ENCODE results near the gene SOS1.

GRCh38 chr2:38982498-38982897 lies 138.4 kb downstream of the SOS1 start:
- TF ChIP-seq SP1 (IDR thresholded peaks at IDR 0.05) (no peak), EGR1 (IDR thresholded peaks at IDR 0.05; ENCODE audit: low read depth in 2 of 2) (no peak), YY1 (IDR thresholded peaks at IDR 0.05) (no peak), RXRA (IDR thresholded peaks at IDR 0.05) (no peak), ZBTB33 (IDR thresholded peaks at IDR 0.05) (no peak), GABPA (IDR thresholded peaks at IDR 0.05 in 1 of 2, conservative IDR thresholded peaks at IDR 0.05 in 1 of 2) (no peak), RAD21 (IDR thresholded peaks at IDR 0.05) (no peak)
- TF ChIP-seq, protein P1, sequence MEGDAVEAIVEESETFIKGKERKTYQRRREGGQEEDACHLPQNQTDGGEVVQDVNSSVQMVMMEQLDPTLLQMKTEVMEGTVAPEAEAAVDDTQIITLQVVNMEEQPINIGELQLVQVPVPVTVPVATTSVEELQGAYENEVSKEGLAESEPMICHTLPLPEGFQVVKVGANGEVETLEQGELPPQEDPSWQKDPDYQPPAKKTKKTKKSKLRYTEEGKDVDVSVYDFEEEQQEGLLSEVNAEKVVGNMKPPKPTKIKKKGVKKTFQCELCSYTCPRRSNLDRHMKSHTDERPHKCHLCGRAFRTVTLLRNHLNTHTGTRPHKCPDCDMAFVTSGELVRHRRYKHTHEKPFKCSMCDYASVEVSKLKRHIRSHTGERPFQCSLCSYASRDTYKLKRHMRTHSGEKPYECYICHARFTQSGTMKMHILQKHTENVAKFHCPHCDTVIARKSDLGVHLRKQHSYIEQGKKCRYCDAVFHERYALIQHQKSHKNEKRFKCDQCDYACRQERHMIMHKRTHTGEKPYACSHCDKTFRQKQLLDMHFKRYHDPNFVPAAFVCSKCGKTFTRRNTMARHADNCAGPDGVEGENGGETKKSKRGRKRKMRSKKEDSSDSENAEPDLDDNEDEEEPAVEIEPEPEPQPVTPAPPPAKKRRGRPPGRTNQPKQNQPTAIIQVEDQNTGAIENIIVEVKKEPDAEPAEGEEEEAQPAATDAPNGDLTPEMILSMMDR (IDR thresholded peaks at IDR 0.05; ENCODE audit: low read depth, low read length, missing input control) = no peak
- TF ChIP-seq, protein P2, sequence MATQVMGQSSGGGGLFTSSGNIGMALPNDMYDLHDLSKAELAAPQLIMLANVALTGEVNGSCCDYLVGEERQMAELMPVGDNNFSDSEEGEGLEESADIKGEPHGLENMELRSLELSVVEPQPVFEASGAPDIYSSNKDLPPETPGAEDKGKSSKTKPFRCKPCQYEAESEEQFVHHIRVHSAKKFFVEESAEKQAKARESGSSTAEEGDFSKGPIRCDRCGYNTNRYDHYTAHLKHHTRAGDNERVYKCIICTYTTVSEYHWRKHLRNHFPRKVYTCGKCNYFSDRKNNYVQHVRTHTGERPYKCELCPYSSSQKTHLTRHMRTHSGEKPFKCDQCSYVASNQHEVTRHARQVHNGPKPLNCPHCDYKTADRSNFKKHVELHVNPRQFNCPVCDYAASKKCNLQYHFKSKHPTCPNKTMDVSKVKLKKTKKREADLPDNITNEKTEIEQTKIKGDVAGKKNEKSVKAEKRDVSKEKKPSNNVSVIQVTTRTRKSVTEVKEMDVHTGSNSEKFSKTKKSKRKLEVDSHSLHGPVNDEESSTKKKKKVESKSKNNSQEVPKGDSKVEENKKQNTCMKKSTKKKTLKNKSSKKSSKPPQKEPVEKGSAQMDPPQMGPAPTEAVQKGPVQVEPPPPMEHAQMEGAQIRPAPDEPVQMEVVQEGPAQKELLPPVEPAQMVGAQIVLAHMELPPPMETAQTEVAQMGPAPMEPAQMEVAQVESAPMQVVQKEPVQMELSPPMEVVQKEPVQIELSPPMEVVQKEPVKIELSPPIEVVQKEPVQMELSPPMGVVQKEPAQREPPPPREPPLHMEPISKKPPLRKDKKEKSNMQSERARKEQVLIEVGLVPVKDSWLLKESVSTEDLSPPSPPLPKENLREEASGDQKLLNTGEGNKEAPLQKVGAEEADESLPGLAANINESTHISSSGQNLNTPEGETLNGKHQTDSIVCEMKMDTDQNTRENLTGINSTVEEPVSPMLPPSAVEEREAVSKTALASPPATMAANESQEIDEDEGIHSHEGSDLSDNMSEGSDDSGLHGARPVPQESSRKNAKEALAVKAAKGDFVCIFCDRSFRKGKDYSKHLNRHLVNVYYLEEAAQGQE (IDR thresholded peaks at IDR 0.05) = no peak
- TF ChIP-seq, protein P3, sequence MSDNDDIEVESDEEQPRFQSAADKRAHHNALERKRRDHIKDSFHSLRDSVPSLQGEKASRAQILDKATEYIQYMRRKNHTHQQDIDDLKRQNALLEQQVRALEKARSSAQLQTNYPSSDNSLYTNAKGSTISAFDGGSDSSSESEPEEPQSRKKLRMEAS (IDR thresholded peaks at IDR 0.05) = no peak
